ENCODE data around the gene FAIM2.

FAIM2 gene

GRCh38 chr12:49821373-49822287 is 82.1 kb downstream of the FAIM2 start:
- no peak for FAIRE-seq

- FAIRE-seq, result no peak
These were observed 83.9 kb downstream of the FAIM2 start for GRCh38 chr12:49819786-49820185.

DNA sequence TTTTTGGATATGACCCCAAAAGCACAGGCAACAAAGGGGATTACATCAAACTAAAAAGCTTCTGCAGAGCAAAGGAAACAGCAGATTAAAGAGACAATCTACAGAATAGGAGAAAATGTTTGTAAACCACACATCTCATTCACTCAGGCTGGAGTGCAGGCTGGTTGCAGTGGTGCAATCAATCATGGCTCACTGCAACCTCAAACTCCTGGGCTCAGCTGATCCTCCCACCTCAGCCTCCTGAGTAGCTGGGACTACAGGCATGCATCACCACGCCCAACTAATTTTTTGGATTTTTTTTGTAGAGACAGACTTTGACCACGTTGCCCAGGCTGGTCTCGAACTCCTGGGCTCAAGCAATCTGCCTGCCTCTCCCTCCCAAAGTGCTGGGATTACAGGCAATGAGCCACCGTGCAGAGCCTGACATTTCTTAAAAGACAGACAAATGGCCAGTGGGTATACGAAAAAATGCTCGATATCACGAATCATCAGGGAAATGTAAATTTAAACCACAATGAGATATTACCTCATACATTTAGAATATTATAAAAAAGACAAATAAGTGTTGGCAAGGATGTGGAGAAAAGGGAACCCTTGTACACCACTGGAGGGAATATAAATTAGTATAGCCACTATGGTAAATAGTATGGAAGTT is 85.3 kb downstream of the FAIM2 start:
- FAIRE-seq, result no peak
